Measurements from ENCODE around the gene TMEM39A. TPM values are rescaled to one million over a fixed set of nuclear protein-coding genes. Genes with fewer than 3 reads are reported as not detected.
A peak's percentile ranks its signal among the peaks of the same experiment; 100 is the strongest.

Gene TMEM39A
- total RNA-seq, 2 experiments from 2014 or later = 54.1 to 58.0 TPM

GRCh38 chr3:119469418-119470189 lies 6.2 kb upstream of the TMEM39A start:
- Histone ChIP-seq H3K36me3 (ENCODE audit: insufficient read depth, low read length) (peaks cover 37% of the 10 kb centered on the region), H3K9me3 (ENCODE audit: control insufficient read depth in 1 of 2, insufficient read depth in 1 of 2, low read length in 2 of 2) (no peaks in the 10 kb centered on the region), H3K4me1 (ENCODE audit: insufficient read depth, low read length) (peaks cover 28% of the 10 kb centered on the region), H3K27me3 (ENCODE audit: control insufficient read depth in 1 of 2, insufficient read depth in 2 of 2, low read length in 2 of 2) (no peaks in the 10 kb centered on the region), H3K4me3 (ENCODE audit: low read length) (peak overlapping the region; percentile 86), H3K27ac (ENCODE audit: low read depth in 1 of 2, low read length in 2 of 2) (peak overlapping the region; percentile 37 to 81)
- DNase-seq (peak in 3 of 14 experiments; percentile 21 to 32 (median 27)), ATAC-seq (ENCODE audit: poor library complexity) (no peak)
- intact Hi-C loops (cut with DNase I, micrococcal nuclease) = loop anchor here (1.0 to 10.0 kb wide), 9 partner anchors 29 to 1275 kb away; partner anchors contain the start of genes ARHGAP31 (in 2 of the 2), GTF2E1 (in 2 of the 2), RABL3 (in 2 of the 2) and TIMMDC1 (in 2 of the 2)
- H3K27ac Mint-ChIP-seq = peak overlapping the region; percentile 90
- H3K27me3 Mint-ChIP-seq = no peaks in the 10 kb centered on the region
- ChIA-PET CTCF (interaction anchor here (1.0 to 1.7 kb wide), 3 partner anchors 25 to 29 kb away, joined by 3 to 4 read pairs (median 3); partner anchors contain the start of gene TIMMDC1), POLR2A (interaction anchor here (1.5 to 2.5 kb wide), 4 partner anchors 28 to 626 kb away, joined by 3 to 47 read pairs (median 8); partner anchors contain the start of gene TIMMDC1)
- no peak for TF ChIP-seq CTCF (IDR thresholded peaks at IDR 0.05)
- peaks cover 29% of the 10 kb centered on the region for H3K4me1 Mint-ChIP-seq (ENCODE audit: low read depth)
- no peaks in the 10 kb centered on the region for H3K9me3 Mint-ChIP-seq
- H3K36me3 Mint-ChIP-seq (ENCODE audit: low read depth) = peaks cover 37% of the 10 kb centered on the region
- H3K4me3 Mint-ChIP-seq = peak overlapping the region; percentile 98

- ChIA-PET CTCF (interaction anchor here (0.7 to 1.7 kb wide), 2 partner anchors 30 to 175 kb away, joined by 3 to 4 read pairs; no protein-coding TSS in a partner anchor), POLR2A (interaction anchor here (0.6 to 2.5 kb wide), 4 partner anchors 30 to 627 kb away, joined by 3 to 47 read pairs (median 8); partner anchors contain the start of gene TIMMDC1)
- peaks cover 41% of the 10 kb centered on the region for H3K4me1 Mint-ChIP-seq (ENCODE audit: low read depth)
- Histone ChIP-seq H3K4me3 (ENCODE audit: low read length) (no peak overlapping the region), H3K27me3 (ENCODE audit: control insufficient read depth in 1 of 2, insufficient read depth in 2 of 2, low read length in 2 of 2) (no peaks in the 10 kb centered on the region), H3K27ac (ENCODE audit: low read depth in 1 of 2, low read length in 2 of 2) (no peak overlapping the region), H3K36me3 (ENCODE audit: insufficient read depth, low read length) (peaks cover 24% of the 10 kb centered on the region), H3K9me3 (ENCODE audit: control insufficient read depth in 1 of 2, insufficient read depth in 1 of 2, low read length in 2 of 2) (no peaks in the 10 kb centered on the region), H3K4me1 (ENCODE audit: insufficient read depth, low read length) (peaks cover 39% of the 10 kb centered on the region)
- H3K36me3 Mint-ChIP-seq (ENCODE audit: low read depth) = peaks cover 40% of the 10 kb centered on the region
- no peak for ATAC-seq (ENCODE audit: poor library complexity)
- H3K4me3 Mint-ChIP-seq = peak overlapping the region; percentile 98
- H3K9me3 Mint-ChIP-seq = peaks cover 3% of the 10 kb centered on the region
- intact Hi-C loops (cut with DNase I, micrococcal nuclease) = loop anchor here (5.0 to 10.0 kb wide), 8 partner anchors 87 to 1277 kb away; partner anchors contain the start of genes ARHGAP31 (in 2 of the 2), GTF2E1 (in 2 of the 2), RABL3 (in 2 of the 2) and CD80 (in 1 of the 2)
- TF ChIP-seq CTCF (IDR thresholded peaks at IDR 0.05) = no peak
- H3K27me3 Mint-ChIP-seq = peaks cover 4% of the 10 kb centered on the region
- H3K27ac Mint-ChIP-seq = peak overlapping the region; percentile 90
- peak in 2 of 14 experiments; percentile 12 to 13 for DNase-seq
These were observed 4.6 kb upstream of the TMEM39A start for GRCh38 chr3:119468041-119468440.

- H3K9me3 Mint-ChIP-seq = no peaks in the 10 kb centered on the region
- ATAC-seq (ENCODE audit: poor library complexity) = no peak
- peaks cover 49% of the 10 kb centered on the region for H3K4me1 Mint-ChIP-seq (ENCODE audit: low read depth)
- peaks cover 4% of the 10 kb centered on the region for H3K4me1 ChIP-seq (ENCODE audit: insufficient read depth, low read length)
- no peak overlapping the region for H3K4me3 ChIP-seq (ENCODE audit: low read length)
- no peaks in the 10 kb centered on the region for H3K27me3 Mint-ChIP-seq
- H3K36me3 Mint-ChIP-seq (ENCODE audit: low read depth) = peaks cover 93% of the 10 kb centered on the region
- H3K27me3 ChIP-seq (ENCODE audit: control insufficient read depth in 1 of 2, insufficient read depth in 2 of 2, low read length in 2 of 2) = no peaks in the 10 kb centered on the region
- POLR2A ChIA-PET = no interaction called here
- CTCF ChIA-PET = no interaction called here
- H3K36me3 ChIP-seq (ENCODE audit: insufficient read depth, low read length) = peaks cover 80% of the 10 kb centered on the region
- H3K9me3 ChIP-seq (ENCODE audit: control insufficient read depth in 1 of 2, insufficient read depth in 1 of 2, low read length in 2 of 2) = no peaks in the 10 kb centered on the region
- H3K4me3 Mint-ChIP-seq = no peak overlapping the region
- no peak overlapping the region for H3K27ac ChIP-seq (ENCODE audit: low read depth in 1 of 2, low read length in 2 of 2)
- intact Hi-C loops (cut with DNase I, micrococcal nuclease) = loop anchor here in 1 of 2 experiments (10.0 kb wide), 1 partner anchor 182 kb away; no protein-coding TSS in a partner anchor
- no peak overlapping the region for H3K27ac Mint-ChIP-seq
- no peak for TF ChIP-seq CTCF (IDR thresholded peaks at IDR 0.05)
- DNase-seq = no peak
These were observed 6.2 kb downstream of the TMEM39A start for GRCh38 chr3:119457246-119457645.
